GM15510 (cell line): ENCODE data around the gene FAM110C.

ENCODE experiments used
- POLR2A ChIP-seq: IDR thresholded peaks from 3 replicates; pipeline ENCODE4 v1.6.1; 2011; ENCODE audit warnings: borderline replicate concordance; ENCODE audit not compliant: insufficient read length; ENCODE audit errors: extremely low read depth

Gene FAM110C

DNA sequence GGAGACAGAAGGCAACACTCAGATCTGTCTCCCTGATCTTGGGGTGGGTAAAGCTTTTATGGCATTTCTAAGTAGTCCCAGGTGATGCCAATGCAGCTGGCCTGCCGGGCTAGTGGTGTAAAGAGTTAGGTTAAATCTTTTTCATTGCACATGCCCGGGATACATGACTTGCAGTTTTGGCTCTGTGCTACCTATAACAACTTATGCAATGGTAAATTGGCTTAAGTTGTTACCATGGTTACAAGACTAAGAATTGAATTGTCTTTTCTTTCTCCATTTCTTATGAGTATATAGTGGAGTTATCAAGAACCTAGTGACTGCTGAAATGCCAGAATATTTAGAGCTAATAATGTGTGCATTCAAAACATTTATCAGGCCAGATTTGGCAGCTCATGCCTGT, 5.3 kb upstream of the FAM110C start:
- TF ChIP-seq POLR2A, result no peak

- no peak for TF ChIP-seq POLR2A
These were observed 1.4 kb upstream of the FAM110C start for GRCh38 chr2:47737-48136.

DNA sequence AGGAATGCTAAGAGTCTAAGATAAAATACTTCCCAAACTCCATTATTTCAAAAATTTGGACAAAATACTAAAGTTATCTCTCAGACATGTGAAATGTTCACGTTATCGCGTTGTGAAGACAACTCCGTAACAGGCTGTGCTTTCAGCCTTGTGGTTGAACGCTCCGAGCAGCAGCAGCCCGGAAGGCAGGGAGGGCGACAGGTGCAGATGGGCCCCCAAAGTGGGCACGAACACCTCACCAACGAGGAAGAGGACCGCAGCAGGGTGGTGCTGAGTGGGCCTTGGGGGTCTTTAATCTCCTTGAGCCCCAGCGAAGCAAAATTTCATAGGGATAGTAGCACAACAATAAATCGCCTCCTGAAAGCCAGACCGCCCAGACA, 1.0 kb upstream of the FAM110C start:
- TF ChIP-seq POLR2A, result no peak

- TF ChIP-seq POLR2A, result no peak
These were observed 204 bp downstream of the FAM110C start for GRCh38 chr2:46131-46470.

- no peak for TF ChIP-seq POLR2A
These were observed 769 bp downstream of the FAM110C start for GRCh38 chr2:45342-46130.

GRCh38 chr2:44748-45341, 1.5 kb downstream of the FAM110C start:
- TF ChIP-seq POLR2A, result no peak

- TF ChIP-seq POLR2A, result no peak
These were observed 3.5 kb downstream of the FAM110C start for GRCh38 chr2:42788-43187.

- no peak for TF ChIP-seq POLR2A
These were observed 5.8 kb downstream of the FAM110C start for GRCh38 chr2:40465-40864.

DNA sequence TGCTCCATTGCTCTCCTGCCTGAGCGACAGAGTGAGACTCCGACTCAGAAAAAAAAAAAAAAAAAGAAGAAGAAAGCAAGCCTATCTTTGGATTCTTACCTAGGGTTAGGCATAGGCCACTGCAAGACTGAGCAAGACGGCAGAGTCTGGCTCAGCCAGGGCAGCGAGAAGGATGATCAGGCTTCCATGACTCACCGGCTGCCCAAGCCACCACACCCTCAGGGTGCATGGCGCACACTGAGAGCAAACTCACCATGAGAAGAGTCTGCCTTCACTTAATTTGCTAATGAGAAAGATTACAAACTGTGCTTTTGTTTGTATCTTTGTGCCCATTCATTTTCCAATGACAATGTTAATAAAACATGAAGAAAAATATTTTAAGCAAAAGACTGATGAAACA, 8.2 kb downstream of the FAM110C start:
- no peak for TF ChIP-seq POLR2A

DNA sequence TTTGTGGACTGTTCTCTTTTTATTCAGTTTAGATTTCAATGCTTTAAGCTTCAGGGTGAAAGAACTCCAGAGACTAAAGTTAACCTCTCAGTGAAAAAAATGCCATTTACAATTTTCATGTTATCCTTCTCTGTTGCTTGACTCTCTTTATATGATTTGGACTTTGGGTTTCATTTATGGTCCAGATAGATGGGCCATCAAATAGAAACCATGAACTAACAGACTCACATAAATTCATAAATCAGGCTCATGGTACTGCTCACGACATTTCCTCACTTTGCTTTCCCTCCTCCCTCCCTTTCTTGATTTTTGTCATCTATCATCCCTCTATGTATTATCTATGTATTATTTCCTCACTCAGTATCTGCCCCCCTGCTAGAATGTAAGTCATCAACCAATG, 10.0 kb downstream of the FAM110C start:
- TF ChIP-seq POLR2A, result no peak

- no peak for TF ChIP-seq POLR2A
These were observed 10.5 kb downstream of the FAM110C start for GRCh38 chr2:35852-36251.

DNA sequence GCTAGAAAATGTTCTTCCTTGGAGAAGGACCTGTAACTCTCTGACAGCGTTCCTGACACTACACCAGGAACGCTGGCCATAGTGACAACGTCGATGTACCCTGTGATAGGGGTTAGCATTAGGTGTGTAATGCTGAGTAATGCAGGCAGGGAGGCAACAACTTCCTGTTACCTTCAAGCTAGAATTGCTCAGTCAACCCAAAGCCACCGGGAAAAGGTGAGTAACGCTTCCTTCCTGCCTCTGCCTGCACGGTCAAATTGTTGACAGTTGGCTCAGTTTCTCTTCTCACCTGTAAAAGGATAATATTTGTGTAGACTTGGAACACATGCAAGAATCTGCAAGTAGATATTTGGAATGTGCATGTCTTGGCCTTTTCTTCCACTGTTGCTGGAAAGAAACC, 12.7 kb downstream of the FAM110C start:
- no peak for TF ChIP-seq POLR2A

DNA sequence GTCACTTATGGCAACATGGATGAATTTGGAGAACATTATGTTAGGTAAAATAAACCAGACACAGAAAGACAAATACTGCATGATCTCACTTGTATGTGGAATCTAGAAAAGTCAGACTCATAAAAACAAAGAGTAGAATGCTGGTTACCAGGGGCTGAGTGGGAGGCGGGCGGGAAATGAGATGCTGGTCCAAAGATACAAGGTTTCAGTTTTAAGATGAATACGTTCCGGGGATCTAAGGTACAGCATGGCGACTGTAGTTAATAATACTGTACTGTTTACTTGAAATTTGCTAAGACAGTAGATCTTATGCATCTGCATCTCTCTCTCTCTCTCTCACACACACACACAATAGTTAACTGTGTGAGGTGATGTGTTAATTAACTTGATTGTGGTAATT, 14.2 kb downstream of the FAM110C start:
- TF ChIP-seq POLR2A, result no peak

DNA sequence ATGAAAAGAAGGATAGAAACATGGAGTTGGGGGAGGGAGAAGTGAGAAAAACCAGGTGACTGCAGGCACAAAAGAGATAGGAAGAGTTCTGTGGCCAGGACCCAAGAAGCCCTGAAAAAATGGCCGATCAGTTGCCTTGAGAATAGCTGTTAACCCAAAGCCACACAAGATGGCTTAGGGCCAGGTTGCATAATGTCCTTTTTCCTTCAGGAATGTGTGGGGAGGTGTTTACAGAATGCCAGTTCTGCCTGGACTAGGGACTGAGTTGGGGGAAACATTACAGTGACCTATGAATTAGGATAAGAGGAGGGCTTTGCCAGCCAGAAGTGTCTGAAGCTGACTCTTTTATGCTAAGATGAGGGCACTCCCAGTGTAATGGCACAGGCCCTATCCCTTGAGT, 17.1 kb downstream of the FAM110C start:
- TF ChIP-seq POLR2A, result no peak

DNA sequence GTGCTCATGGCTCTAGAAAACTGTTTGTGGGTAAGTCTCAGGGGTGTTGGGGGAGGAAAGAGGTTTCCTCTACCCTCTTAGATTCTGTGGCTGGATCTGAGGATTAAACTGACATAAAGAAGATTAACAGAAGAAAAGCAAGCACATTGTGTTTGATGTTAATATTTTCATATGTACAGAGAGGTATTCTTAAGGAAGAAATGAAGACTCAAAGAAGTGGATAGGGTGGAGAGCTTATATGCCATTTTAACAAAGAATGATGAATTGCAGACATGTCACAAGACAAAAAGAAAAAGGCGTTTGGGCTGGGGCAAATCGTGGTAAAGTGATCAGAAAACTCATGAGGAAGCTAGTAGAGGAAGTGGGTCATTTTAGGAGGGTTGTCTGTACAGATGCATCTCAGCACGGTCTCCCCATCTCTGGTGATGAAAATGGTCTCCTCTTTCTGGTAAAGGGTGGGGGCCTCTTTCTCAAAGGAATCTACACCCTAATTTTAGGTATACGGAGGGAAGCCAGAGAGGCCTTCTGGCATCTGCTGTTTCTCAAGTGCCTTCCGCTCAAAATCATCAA, 17.8 kb downstream of the FAM110C start:
- no peak for TF ChIP-seq POLR2A

GRCh38 chr2:26891-27290, 19.4 kb downstream of the FAM110C start:
- no peak for TF ChIP-seq POLR2A
